Gastroesophageal sphincter (tissue), 3 donors: ENCODE measurements around the gene EXD2.

Experiments
- CTCF ChIP-seq, 4 experiments: fragments of 200-600 bp in 2 of 4; fragments of 450-650 bp in 2 of 4; sonication (generic) in 1 of 4; IDR thresholded peaks; one replicate each; pipeline ENCODE4 v1.5.1; 2017 to 2019; ENCODE audit warnings: antibody characterized with exemption in 4 of 4, mild to moderate bottlenecking in 2 of 4, moderate library complexity in 2 of 4
- POLR2A ChIP-seq, 2 donors: fragments of 450-650 bp; IDR thresholded peaks; one replicate each; pipeline ENCODE4 v1.6.1; 2017; ENCODE audit warnings: antibody characterized with exemption in 2 of 2, mild to moderate bottlenecking in 2 of 2, moderate library complexity in 1 of 2
- POLR2AphosphoS5 ChIP-seq: sonication (generic); formaldehyde crosslinking; IDR thresholded peaks from one replicate; pipeline ENCODE4 v1.6.1; 2017; ENCODE audit warnings: antibody characterized with exemption

- TF ChIP-seq POLR2AphosphoS5 (no peak), CTCF (IDR thresholded peaks at IDR 0.05) (no peak), POLR2A (IDR thresholded peaks at IDR 0.05) (no peak)
These were observed 71.2 kb downstream of the EXD2 start for GRCh38 chr14:69262516-69262915.
